Upper lobe of left lung (tissue), 4 donors: ENCODE results near the gene SAA1.

Experiments used
- EP300 ChIP-seq, 4 donors: sonication (generic); formaldehyde crosslinking; IDR thresholded peaks; one replicate each; pipeline ENCODE4 v1.5.1; 2017; ENCODE audit warnings: antibody characterized with exemption in 4 of 4, control low read depth in 2 of 4
- POLR2A ChIP-seq, 4 donors: fragments of 450-650 bp; IDR thresholded peaks; one replicate each; pipeline ENCODE4 v1.5.1; 2016 to 2017; ENCODE audit warnings: antibody characterized with exemption in 4 of 4, mild to moderate bottlenecking in 2 of 4
- POLR2AphosphoS5 ChIP-seq, 2 donors: sonication (generic); formaldehyde crosslinking; IDR thresholded peaks; one replicate each; pipeline ENCODE4 v1.5.1; 2017; ENCODE audit warnings: antibody characterized with exemption in 2 of 2
- TF ChIP-seq, protein P1 (sequence below), 6 experiments: fragments of 450-650 bp in 4 of 6; fragments of 200-600 bp in 2 of 6; sonication (generic) in 2 of 6; IDR thresholded peaks; one replicate each; pipeline ENCODE4 v1.5.1; 2016 to 2019; ENCODE audit warnings: antibody characterized with exemption in 6 of 6

- TF ChIP-seq POLR2AphosphoS5 (IDR thresholded peaks at IDR 0.05) (no peak), EP300 (IDR thresholded peaks at IDR 0.05) (no peak), POLR2A (IDR thresholded peaks at IDR 0.05) (no peak)
- TF ChIP-seq, protein P1, sequence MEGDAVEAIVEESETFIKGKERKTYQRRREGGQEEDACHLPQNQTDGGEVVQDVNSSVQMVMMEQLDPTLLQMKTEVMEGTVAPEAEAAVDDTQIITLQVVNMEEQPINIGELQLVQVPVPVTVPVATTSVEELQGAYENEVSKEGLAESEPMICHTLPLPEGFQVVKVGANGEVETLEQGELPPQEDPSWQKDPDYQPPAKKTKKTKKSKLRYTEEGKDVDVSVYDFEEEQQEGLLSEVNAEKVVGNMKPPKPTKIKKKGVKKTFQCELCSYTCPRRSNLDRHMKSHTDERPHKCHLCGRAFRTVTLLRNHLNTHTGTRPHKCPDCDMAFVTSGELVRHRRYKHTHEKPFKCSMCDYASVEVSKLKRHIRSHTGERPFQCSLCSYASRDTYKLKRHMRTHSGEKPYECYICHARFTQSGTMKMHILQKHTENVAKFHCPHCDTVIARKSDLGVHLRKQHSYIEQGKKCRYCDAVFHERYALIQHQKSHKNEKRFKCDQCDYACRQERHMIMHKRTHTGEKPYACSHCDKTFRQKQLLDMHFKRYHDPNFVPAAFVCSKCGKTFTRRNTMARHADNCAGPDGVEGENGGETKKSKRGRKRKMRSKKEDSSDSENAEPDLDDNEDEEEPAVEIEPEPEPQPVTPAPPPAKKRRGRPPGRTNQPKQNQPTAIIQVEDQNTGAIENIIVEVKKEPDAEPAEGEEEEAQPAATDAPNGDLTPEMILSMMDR (IDR thresholded peaks at IDR 0.05) = no peak
These were observed 4.3 kb upstream of the SAA1 start for GRCh38 chr11:18261721-18262120.
